ENCODE measurements around the gene MBNL1. TPM values are rescaled to one million over a fixed set of nuclear protein-coding genes. Genes with fewer than 3 reads are reported as not detected.
A peak's percentile ranks its signal among the peaks of the same experiment; 100 is the strongest.

Gene MBNL1
- total RNA-seq, 2 donors from 2014 or later: 1.3 to 4.9 TPM

DNA sequence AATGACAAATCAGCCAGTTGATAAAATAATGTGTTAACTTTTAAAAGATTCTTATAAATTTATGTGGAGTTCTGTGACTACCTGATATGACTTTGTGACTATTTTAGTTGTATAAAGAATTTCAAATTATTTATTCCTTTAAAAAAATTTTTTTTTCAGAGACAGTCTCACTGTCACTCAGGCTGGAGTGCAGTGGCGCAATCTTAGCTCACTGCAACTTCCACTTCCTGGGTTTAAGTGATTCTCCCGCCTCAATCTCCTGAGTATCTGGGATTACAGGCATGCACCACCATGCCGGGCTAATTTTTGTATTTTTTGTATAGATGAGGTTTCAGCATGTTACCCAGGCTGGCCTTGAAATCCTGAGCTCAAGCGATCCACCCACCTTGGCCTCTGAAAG lies 48.5 kb downstream of the MBNL1 start:
- no peak overlapping the region for H3K27ac Mint-ChIP-seq
- peaks cover 11% of the 10 kb centered on the region for H3K27me3 Mint-ChIP-seq (ENCODE audit: insufficient read depth)
- no peak overlapping the region for H3K4me3 Mint-ChIP-seq
- peaks cover 10% of the 10 kb centered on the region for H3K9me3 ChIP-seq (ENCODE audit: control insufficient read depth, low read length)
- 92% methylated on average over 2 to 4 of the region's 4 CpGs for WGBS, 2 experiments (ENCODE audit: insufficient coverage in 1 of 2, insufficient read length in 1 of 2)
- peaks cover 4% of the 10 kb centered on the region for H3K27me3 ChIP-seq (ENCODE audit: control insufficient read depth, insufficient read depth, low read length, poor library complexity, severe bottlenecking)
- no peak overlapping the region for H3K4me3 ChIP-seq (ENCODE audit: low read length)
- DNase-seq: no peak
- H3K36me3 ChIP-seq (ENCODE audit: control insufficient read depth, insufficient read depth, low read length): no peaks in the 10 kb centered on the region
- H3K36me3 Mint-ChIP-seq (ENCODE audit: low read depth): no peaks in the 10 kb centered on the region
- H3K4me1 ChIP-seq (ENCODE audit: control insufficient read depth, insufficient read depth, low read length): no peaks in the 10 kb centered on the region
- TF ChIP-seq CTCF (conservative IDR thresholded peaks at IDR 0.05): no peak
- H3K4me1 Mint-ChIP-seq: peaks cover 4% of the 10 kb centered on the region
- H3K9ac ChIP-seq (ENCODE audit: extremely low read depth, low read length, poor library complexity, severe bottlenecking): no peak overlapping the region
- H3K9me3 Mint-ChIP-seq: peaks cover 3% of the 10 kb centered on the region
- H3K27ac ChIP-seq (ENCODE audit: low read depth, low read length): no peak overlapping the region

DNA sequence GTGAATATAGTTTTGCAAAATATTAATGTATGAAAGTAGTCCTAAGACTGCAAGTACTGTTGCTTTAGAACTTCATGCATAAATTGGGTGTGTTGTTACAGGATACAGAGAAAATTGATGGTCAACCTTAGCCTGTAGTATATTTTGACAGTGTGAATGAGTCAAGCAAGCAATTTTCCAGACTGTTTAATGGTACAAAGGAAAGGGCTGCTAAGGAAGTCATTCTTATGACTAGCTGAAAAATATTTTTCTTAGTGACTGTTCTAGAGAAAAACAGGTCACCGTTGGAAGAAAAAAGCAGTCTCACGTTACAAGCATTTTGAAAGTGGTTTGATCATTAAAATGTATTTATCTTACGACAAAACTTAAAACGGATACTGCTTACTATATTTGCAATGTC lies 49.2 kb downstream of the MBNL1 start:
- Mint-ChIP-seq H3K27ac (no peak overlapping the region), H3K4me1 (peaks cover 4% of the 10 kb centered on the region), H3K4me3 (no peak overlapping the region), H3K9me3 (peaks cover 3% of the 10 kb centered on the region), H3K27me3 (ENCODE audit: insufficient read depth) (peaks cover 11% of the 10 kb centered on the region), H3K36me3 (ENCODE audit: low read depth) (no peaks in the 10 kb centered on the region)
- H3K27me3 ChIP-seq (ENCODE audit: control insufficient read depth, insufficient read depth, low read length, poor library complexity, severe bottlenecking): peaks cover 4% of the 10 kb centered on the region
- H3K9ac ChIP-seq (ENCODE audit: extremely low read depth, low read length, poor library complexity, severe bottlenecking): no peak overlapping the region
- H3K4me1 ChIP-seq (ENCODE audit: control insufficient read depth, insufficient read depth, low read length): no peaks in the 10 kb centered on the region
- no peak for TF ChIP-seq CTCF (conservative IDR thresholded peaks at IDR 0.05)
- WGBS, 2 experiments (ENCODE audit: insufficient coverage in 1 of 2, insufficient read length in 1 of 2): 89 to 91% methylated on average over 2 to 4 of the region's 4 CpGs
- DNase-seq: no peak
- H3K9me3 ChIP-seq (ENCODE audit: control insufficient read depth, low read length): peaks cover 3% of the 10 kb centered on the region
- no peaks in the 10 kb centered on the region for H3K36me3 ChIP-seq (ENCODE audit: control insufficient read depth, insufficient read depth, low read length)
- no peak overlapping the region for H3K4me3 ChIP-seq (ENCODE audit: low read length)
- H3K27ac ChIP-seq (ENCODE audit: low read depth, low read length): peak overlapping the region; percentile 64

- TF ChIP-seq CTCF (conservative IDR thresholded peaks at IDR 0.05): no peak
- no peak for DNase-seq
- Histone ChIP-seq H3K27ac (ENCODE audit: low read depth, low read length) (peak overlapping the region; percentile 78), H3K9ac (ENCODE audit: extremely low read depth, low read length, poor library complexity, severe bottlenecking) (no peak overlapping the region), H3K36me3 (ENCODE audit: control insufficient read depth, insufficient read depth, low read length) (no peaks in the 10 kb centered on the region), H3K4me1 (ENCODE audit: control insufficient read depth, insufficient read depth, low read length) (no peaks in the 10 kb centered on the region), H3K9me3 (ENCODE audit: control insufficient read depth, low read length) (no peaks in the 10 kb centered on the region), H3K27me3 (ENCODE audit: control insufficient read depth, insufficient read depth, low read length, poor library complexity, severe bottlenecking) (peaks cover 4% of the 10 kb centered on the region), H3K4me3 (ENCODE audit: low read length) (no peak overlapping the region)
- peaks cover 11% of the 10 kb centered on the region for H3K27me3 Mint-ChIP-seq (ENCODE audit: insufficient read depth)
- no peaks in the 10 kb centered on the region for H3K36me3 Mint-ChIP-seq (ENCODE audit: low read depth)
- no peak overlapping the region for H3K4me3 Mint-ChIP-seq
- H3K9me3 Mint-ChIP-seq: no peaks in the 10 kb centered on the region
- no peak overlapping the region for H3K27ac Mint-ChIP-seq
- H3K4me1 Mint-ChIP-seq: peaks cover 4% of the 10 kb centered on the region
These were observed 49.8 kb downstream of the MBNL1 start for GRCh38 chr3:152318512-152318911.
